SKM-1 treated with dmso at 0.1 percent for 144 hours (cell line): ENCODE results near the gene EFNA3.
"Not testable (repeated sequence)": the region's sequence is repeated elsewhere in the genome, so short reads cannot be mapped to it uniquely, and the experiment has no call there.

ENCODE experiments used
- DNase-seq: peaks from one replicate; lab custom pipeline; 2025; ENCODE audit not compliant: unreplicated experiment; lab: John Stamatoyannopoulos, UW

Gene EFNA3

DNA sequence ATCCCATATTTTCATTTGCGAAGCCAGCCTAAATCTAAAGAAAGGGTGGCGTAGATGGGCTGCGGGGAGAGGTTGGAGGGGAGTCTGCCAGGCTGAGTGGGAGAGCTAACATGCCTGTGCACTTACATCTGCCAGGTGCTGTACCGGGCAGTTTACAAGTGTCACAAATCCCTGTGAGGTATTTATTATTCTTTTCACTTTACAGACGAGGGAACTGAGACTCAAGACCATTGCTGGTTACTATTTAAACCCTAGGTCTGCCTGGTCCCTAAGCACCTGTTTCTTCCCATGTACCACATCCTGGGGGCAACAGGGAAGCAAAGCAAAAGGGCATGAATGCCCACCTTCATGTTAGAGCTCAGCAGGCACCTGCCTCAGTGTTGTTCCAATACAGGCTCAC lies 29.7 kb downstream of the EFNA3 start:
- DNase-seq, result no peak

- DNase-seq, result no peak
Measured at GRCh38 chr1:155110381-155110780, 31.7 kb downstream of the EFNA3 start.

DNA sequence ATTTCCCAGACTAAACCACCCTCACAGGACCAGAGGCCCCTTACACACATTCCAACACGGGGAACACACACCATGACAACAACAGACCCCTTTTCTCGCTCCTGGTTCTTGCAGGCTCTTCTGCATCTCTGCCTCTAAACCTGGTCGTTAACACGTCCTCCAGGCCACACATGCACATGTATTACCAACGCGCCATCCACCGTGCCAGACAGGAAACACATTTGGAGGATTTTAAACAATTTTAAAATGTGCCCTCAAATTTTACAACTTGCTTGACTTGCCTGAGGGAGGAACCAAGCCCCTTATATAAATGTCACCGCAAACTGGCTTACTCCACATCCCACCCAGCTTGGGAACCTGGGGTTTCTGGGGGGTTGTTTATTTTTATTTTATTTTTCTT lies 32.2 kb downstream of the EFNA3 start:
- no peak for DNase-seq

DNA sequence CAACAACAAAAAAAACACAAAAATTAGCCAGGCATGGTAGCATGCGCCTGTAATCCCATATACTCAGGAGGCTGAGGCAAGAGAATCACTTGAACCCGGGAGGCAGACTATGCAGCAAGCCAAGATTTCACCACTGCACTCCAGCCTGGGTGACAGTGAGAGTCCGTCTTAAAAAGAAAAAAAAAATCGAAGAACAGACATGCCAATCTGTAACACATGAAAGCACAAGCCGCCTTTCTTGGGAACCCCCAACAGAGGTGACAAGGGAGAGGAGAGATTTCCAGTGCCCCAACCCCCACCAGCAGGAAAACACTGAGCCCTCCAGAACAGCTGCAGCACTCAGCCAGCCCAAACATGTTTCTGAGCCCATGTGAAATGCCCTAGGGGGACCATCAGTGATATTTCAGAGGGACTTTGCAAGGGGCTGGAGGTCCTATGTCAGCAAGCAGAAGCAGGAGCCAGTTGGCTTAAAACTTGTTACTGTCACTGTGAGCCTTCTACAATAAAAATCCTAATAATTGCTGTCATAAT lies 34.9 kb downstream of the EFNA3 start:
- no peak for DNase-seq

- no peak for DNase-seq
Measured at GRCh38 chr1:155116113-155116764, 37.6 kb downstream of the EFNA3 start.

DNA sequence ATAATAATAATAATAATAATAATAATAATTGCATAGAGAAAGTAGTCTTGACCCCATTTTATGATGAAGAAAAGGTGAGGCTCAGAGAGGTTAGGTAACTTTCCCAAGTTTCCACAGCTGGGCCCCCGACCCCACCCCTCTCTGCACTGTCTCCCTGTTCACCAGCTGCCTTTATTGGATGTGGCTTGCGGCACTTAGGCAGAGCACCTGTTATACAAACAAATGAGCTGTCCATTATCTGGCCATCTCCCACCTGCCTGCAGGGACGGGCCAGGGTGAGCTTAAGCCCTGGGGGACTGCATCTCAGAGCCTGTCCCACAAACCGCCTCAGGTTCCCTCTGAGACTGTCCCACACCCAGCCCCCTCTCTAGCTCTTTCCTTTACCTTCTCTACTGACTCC lies 39.0 kb downstream of the EFNA3 start:
- DNase-seq, result no peak

- not testable (repeated sequence) for DNase-seq
Measured at GRCh38 chr1:155118090-155118489, 39.5 kb downstream of the EFNA3 start.

DNA sequence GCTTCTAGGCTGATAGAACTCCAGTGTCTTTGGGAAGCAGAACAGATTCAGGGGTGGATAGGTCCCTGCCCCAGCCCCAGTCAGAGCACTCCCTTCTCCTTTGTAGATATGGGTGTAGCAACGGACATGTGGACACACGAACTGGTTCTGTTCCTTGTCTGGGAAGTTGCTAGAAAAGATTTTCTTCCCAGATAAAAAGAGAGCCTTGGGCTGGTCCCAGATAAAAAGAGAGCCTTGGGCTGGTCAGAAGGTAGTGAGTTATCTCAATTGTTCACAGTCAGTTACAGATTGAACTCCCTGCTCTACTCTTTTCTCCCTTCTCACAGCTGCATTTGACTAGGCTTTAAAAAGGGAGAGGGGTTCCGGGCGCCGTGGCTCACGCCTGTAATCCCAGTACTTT lies 41.6 kb downstream of the EFNA3 start:
- DNase-seq, result no peak

GRCh38 chr1:155121249-155121648 lies 42.6 kb downstream of the EFNA3 start:
- no peak for DNase-seq

GRCh38 chr1:155122308-155122707 lies 43.7 kb downstream of the EFNA3 start:
- DNase-seq, result no peak

DNA sequence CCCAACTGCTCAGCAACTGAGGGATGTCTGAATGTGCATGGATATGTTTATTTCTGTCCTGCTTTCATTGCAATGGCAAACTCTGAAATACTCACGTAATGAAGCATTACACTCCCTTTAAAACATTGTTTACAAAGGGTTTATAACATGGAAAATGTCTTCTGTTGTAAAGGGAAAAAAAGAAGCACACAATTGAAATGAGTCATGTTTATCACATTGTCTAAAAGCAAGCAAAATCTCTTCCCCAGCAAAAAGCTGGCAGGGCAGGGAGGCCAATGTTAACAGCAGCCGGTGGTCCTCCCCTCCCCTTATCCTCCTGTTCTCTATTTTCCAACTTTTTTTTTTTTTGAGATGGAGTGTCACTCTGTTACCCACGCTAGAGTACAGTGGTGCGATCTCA lies 45.2 kb downstream of the EFNA3 start:
- no peak for DNase-seq

- DNase-seq, result no peak
Measured at GRCh38 chr1:155124503-155125463, 46.1 kb downstream of the EFNA3 start.

DNA sequence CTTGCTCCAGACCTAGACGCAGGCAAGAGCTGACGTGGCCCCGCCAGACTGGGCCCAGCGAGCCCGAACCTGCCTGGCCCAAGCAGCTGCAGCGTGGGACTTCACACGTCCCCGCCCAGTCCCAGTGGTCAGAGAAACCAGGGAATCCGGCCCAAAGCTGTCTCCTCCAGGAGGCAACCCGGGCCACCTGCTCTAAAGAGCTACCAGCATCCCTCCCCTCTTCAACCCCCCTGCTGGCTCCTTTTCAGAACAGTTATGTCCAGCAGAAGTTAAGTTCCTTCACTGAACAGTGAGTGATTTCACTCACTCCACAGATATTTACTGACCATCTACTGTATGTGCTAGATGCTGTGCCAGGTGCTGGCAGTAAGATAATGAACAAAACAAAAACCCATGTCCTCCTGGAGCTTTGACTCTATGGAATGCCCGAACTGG lies 46.9 kb downstream of the EFNA3 start:
- no peak for DNase-seq

DNA sequence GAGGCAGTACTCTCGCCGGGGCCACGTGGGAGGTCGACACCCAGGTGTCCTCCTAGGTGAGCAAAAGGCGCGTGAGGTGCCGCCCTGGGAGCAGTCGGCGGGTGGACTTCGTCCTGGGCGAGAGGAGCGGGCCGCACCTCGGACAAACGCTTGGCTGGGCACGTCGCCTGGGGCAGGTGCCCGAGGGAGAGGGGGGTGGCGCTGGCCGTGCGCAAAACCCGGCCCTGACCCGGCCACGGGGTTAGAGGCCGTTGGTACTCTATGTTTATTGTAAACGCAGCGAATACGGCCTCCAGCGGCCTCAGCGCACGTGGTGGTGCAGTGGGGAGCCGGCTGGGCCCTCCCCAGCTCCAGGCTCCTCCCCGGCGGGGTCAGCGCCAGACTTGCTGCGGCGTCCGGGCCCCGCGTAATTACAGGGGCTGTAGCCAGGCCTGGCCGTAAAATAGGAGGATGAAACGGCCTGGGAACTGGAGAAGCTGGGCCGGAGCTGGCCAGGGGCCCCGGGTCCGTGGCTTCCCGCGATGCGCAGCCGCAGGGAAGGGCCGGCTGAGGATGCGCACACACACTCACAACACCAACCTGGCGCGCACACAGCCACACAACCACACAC lies 47.4 kb downstream of the EFNA3 start:
- DNase-seq, result no peak

DNA sequence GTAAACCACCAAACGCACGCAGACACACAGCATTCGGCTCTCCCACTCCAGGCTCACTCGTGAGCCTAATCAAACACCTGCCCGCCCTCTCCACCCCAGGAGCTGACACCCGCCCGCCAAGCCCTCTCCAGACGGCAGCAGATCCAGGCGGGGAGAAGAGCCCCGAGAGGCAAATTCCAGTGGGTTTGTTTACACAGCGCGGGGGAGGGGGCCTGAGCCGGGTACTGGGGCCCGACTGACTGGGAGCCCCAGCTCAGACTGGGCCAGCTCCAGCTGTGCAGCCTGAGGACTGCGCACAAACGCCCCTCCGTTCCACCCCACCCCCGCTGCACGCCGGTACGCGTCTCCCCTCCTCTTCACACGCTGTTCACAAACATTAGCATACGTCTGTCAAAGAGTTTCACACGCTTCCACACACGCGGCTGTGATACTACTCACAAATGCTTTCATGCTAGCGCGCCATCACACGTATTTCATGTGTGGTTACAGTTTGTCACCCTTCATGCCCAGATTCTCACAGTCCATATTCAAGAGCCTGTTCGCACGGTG lies 48.0 kb downstream of the EFNA3 start:
- no peak for DNase-seq

- no peak for DNase-seq
Measured at GRCh38 chr1:155127105-155127966, 48.7 kb downstream of the EFNA3 start, which contains the start of gene EFNA1. TSS of gene EFNA1 (plus strand) at chr1:155127876. CDS start at chr1:155127978, 102 bp downstream.

DNA sequence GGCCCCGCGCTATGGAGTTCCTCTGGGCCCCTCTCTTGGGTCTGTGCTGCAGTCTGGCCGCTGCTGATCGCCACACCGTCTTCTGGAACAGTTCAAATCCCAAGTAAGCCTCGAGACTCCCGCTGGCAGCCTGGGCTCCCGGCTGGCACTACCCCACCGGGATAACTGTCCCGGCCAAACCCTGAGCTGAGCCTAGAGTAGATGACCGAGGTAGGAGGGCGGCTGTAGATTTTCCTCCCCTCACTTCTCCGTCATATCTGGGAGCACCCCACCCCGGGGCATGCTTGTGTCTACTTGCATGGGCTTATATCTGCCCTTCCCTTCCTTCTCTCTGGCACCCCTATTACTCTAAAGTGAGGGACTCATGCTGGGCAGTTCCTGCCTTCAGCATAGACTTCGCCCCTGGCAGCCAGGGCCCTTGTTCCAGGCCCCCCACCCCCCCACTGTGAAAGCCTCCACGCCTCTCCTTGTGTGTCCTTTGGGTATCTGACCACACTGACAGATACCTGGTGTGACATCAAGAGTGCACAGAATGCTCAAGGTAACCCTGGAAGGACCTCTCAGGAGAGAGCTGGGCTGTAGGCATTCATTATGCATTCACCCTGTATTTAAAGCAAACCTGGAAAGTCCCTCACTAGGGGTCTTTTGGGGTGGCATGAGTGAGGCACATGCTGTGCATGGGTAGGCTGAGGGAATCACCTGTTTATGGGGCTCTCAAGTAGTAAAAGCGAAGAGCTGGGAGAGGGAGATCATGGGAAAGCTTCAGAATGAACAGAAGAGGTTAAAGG lies 49.5 kb downstream of the EFNA3 start:
- DNase-seq, result no peak

GRCh38 chr1:155128755-155129473 lies 50.3 kb downstream of the EFNA3 start:
- DNase-seq, result no peak
